GM12891 (cell line): ENCODE measurements around the gene RUVBL2.

Experiments used
- POLR2A ChIP-seq: IDR thresholded peaks from 2 replicates; pipeline ENCODE4 v1.6.1; 2011; ENCODE audit warnings: low read depth, low read length, control low read depth
- POLR2AphosphoS5 ChIP-seq: IDR thresholded peaks from 2 replicates; pipeline ENCODE4 v1.6.1; 2011; ENCODE audit warnings: low read depth, low read length, control low read depth
- POU2F2 ChIP-seq: IDR thresholded peaks from 2 replicates; pipeline ENCODE4 v1.6.1; 2011; ENCODE audit warnings: low read depth, mild to moderate bottlenecking, control low read depth, low read length, moderate library complexity
- SPI1 ChIP-seq: IDR thresholded peaks from 2 replicates; pipeline ENCODE4 v1.6.1; 2011; ENCODE audit warnings: low read depth, low read length, control low read depth
- TAF1 ChIP-seq: IDR thresholded peaks from 2 replicates; pipeline ENCODE4 v1.6.1; 2011; ENCODE audit warnings: low read depth, low read length, control low read depth

DNA sequence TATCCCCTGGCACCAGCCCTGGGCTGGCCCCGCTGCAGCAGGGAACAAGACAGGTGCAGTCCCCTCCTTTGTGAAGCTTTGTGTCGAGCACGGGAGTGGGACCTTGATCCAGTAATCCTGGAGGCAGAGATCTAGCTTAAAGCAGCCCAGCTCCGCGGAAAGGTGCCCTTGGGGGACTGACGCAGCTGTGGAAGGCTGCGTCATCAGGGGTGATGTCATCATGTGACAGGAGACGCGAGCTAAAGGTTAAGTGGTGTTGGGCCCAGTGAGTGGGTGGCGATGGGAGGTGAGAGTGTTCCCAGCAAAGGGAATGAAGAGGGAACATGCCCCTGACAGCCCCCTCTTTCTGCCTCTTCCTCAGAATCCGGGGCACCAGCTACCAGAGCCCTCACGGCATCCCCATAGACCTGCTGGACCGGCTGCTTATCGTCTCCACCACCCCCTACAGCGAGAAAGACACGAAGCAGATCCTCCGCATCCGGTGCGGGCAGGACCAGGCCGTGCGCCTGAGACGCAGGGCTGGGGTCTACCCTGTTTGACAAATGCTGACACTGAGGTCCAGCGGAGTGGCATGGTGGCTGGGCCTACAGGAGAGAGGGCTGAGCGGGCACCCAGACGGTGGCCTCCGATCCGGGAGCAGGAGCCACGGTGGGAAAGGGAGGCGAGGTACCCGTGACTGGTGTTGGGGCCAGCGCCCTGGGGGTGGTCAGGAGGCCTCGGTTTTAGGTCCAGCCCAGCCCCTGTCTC, 20.6 kb downstream of the RUVBL2 start:
- TF ChIP-seq SPI1, result no peak
- no peak for TF ChIP-seq POLR2A
- TF ChIP-seq TAF1, result no peak
- no peak for TF ChIP-seq POLR2AphosphoS5
- no peak for TF ChIP-seq POU2F2
